Inflammatory macrophage (primary cell): ENCODE measurements around the gene TMEM181.
"Not testable (repeated sequence)": the region's sequence is repeated elsewhere in the genome, so short reads cannot be mapped to it uniquely, and the experiment has no call there.

Experiments used
- DNase-seq, 2 donors: peaks; one replicate each; pipeline ENCODE4 v3.0.0-alpha.2; 2020 to 2022

Gene TMEM181

GRCh38 chr6:158663625-158664165, 103.8 kb downstream of the TMEM181 start:
- no peak for DNase-seq

GRCh38 chr6:158665332-158665731, 105.4 kb downstream of the TMEM181 start:
- no peak for DNase-seq

- DNase-seq = peak; percentile 96 to 99
These were observed 106.9 kb downstream of the TMEM181 start for GRCh38 chr6:158666628-158667359.

- peak; percentile 31 to 36 for DNase-seq
These were observed 107.6 kb downstream of the TMEM181 start for GRCh38 chr6:158667360-158667981.

GRCh38 chr6:158668707-158669103, 108.8 kb downstream of the TMEM181 start:
- no peak for DNase-seq

- DNase-seq = no peak
These were observed 109.5 kb downstream of the TMEM181 start for GRCh38 chr6:158669145-158670035.

- not testable (repeated sequence) for DNase-seq
These were observed 112.2 kb downstream of the TMEM181 start for GRCh38 chr6:158672119-158672518.

GRCh38 chr6:158672726-158673125, 112.8 kb downstream of the TMEM181 start:
- no peak for DNase-seq

GRCh38 chr6:158674342-158675131, 114.6 kb downstream of the TMEM181 start:
- DNase-seq = no peak

GRCh38 chr6:158677094-158677493, 117.2 kb downstream of the TMEM181 start:
- DNase-seq = not testable (repeated sequence)

- no peak for DNase-seq
These were observed 118.2 kb downstream of the TMEM181 start for GRCh38 chr6:158677906-158678578.

GRCh38 chr6:158680015-158680414, 120.1 kb downstream of the TMEM181 start:
- no peak for DNase-seq

GRCh38 chr6:158680481-158680880, 120.6 kb downstream of the TMEM181 start:
- DNase-seq = no peak

GRCh38 chr6:158684311-158684710, 124.4 kb downstream of the TMEM181 start:
- DNase-seq = no peak

GRCh38 chr6:158684745-158685324, 124.9 kb downstream of the TMEM181 start:
- no peak for DNase-seq
